ENCODE data around the gene GNRHR.
"Not testable (repeated sequence)": the region's sequence is repeated elsewhere in the genome, so short reads cannot be mapped to it uniquely, and the experiment has no call there.

The GNRHR gene

GRCh38 chr4:67727124-67727850 lies 26.9 kb downstream of the GNRHR start:
- DNase-seq (ENCODE audit: low spot score) (no peak), FAIRE-seq (peak; percentile 35)

DNA sequence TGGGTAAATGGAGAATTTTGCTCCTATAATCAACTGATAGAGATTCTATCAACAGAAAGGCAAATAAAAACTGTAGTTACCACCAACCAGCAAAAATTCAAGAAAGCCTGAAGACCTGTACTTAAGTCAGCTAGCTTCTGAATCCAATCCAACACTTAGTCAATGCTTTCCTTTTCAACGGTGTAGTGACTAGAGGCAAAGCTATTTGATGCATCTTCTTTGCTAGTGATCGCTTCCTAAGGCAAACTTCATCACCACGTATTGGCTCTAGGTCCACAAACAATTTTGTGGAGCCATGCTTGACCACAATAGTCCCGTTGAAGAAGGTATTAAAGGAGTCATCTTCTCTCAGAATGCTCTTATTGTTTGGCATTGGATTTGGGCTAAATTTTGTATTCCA lies 28.2 kb downstream of the GNRHR start:
- DNase-seq (ENCODE audit: low spot score) (no peak), FAIRE-seq (no peak)

GRCh38 chr4:67725132-67725531 lies 29.1 kb downstream of the GNRHR start:
- DNase-seq (ENCODE audit: low spot score) (no peak), FAIRE-seq (no peak)

DNA sequence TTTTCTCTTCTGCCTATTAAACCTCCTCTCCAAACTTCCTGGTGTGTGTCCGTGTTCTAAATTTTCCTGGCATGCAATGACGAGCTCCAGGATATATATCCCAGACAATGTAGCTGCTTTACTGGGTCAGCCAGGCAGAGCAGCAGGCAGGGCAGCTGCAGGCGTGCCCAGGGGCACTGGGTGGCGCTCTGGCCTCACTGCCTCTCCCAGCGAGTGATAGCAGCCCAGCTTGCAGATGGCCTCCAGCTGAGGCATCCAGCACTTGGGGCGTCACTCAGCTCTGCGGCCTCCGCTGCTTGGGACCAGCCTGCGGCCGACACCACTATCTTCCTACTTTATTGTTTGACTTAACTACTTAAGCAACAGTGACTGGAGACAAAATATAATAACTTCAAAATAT lies 30.2 kb downstream of the GNRHR start:
- FAIRE-seq: no peak
- no peak for DNase-seq (ENCODE audit: low spot score)

- FAIRE-seq: no peak
- DNase-seq (ENCODE audit: low spot score): no peak
These were observed 30.8 kb downstream of the GNRHR start for GRCh38 chr4:67723341-67723740.

DNA sequence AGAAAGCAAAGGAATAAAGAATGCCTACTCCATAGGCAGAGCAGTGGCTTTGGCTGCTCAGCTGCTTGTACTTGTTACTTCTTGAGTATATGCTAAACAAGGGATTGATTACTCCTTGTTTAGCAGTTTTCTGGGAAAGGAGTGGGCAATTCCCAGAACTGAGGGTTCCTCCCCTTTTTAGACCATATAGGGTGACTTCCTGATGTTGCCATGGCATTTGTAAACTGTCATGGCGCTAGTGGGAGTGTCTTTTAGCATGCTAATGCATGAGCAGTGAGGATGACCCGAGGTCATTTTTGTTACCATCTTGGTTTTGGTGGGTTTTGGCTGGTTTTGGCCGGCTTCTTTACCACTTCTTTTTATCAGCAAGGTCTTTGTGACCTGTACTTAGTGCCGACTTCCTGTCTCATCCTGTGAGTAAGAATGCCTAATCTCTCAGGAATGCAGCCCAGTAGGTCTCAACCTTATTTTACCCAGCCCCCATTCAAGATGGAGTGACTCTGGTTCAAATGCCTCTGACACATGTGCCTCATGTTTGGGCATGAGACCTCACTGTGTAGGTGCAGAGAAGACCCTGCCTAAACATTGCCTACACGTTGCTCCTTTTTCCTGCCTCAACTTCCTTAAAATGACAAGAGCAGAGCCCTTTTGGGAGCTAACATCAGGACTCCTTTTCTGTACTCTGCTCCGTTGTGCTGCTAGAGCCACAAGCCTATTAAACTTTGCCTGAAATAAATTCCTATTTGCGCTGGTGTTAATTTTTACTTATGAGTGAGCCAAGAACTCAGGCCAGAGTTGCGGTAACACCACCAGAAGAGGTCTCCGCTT lies 32.2 kb downstream of the GNRHR start:
- peak; percentile 44 for DNase-seq (ENCODE audit: low spot score)
- peak; percentile 5 for FAIRE-seq

DNA sequence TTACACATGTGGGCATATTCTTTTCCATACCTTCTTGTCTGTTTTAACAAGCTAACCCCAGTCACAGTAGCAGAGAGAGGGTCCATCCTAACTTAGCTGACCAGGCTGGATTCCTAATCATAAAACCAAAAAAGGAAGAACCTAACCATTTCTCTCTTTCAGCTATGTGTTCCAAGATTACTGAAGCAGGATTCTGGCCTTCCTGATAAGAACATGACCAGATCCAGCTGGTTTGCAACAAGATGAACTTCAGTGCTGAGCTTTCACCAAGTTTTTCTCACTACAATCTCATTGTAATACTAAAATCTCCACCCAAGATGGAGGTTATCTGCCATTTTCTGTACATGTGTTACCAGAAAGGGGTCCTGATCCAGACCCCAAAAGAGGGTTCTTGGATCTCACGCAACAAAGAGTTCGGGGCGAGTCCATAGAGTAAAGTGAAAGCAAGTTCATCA lies 32.8 kb downstream of the GNRHR start:
- no peak for FAIRE-seq

DNA sequence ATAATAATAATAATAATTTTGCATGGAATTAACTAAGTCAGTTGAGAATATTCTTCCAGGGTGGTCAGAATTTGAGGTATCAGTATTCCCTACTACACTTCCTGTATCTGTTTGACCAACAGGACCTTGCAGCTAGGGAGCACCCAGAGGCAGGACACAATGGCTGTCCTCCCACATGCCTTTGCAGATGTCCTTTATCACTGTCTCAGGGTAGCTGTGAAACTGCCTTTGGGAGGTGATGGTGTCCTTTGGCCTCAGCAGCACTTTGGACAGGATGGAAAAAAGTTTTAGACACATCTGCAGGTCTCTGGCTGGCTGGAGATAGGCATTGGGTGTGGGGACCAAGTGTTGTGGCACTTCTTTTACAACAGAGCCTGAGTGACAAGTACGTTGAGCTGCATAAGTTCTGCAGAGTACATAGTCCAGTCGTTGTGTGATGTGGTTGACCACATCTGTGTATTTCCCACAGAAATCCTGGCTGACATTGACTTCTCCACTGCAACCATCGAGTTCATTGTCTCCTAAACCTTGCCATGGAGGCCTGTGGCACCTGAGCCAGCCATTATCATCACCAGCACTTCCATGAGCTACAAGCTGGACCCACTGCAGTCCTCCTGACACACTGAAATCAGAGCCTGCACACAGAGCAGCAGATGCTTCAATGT lies 34.1 kb downstream of the GNRHR start:
- DNase-seq (ENCODE audit: low spot score): no peak
- FAIRE-seq: peak; percentile 50

More for the DNA sequence above, 32.8 kb downstream of the GNRHR start:
- no peak for DNase-seq (ENCODE audit: low spot score)

GRCh38 chr4:67718848-67719247 lies 35.3 kb downstream of the GNRHR start:
- no peak for DNase-seq (ENCODE audit: low spot score)
- FAIRE-seq: no peak

DNA sequence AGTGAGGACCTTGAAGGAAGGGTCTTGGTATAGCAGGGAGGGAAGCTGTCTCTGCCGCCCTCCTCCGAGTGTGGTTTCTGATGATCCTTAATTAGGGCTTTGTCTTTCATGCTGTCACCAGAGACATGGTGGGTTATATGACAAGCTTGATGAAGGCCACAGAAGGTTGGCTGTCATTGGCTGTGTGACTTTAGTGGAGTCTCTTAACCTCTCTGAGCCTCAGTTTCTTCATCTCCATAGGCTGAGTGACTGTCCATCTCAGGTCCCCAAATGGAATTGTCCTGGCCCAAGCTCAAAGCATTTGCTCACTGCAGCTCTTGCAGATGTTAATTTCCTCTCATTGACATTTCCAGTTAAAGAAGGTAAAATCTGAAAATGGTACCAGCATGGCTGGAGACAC lies 36.6 kb downstream of the GNRHR start:
- FAIRE-seq (no peak), DNase-seq (ENCODE audit: low spot score) (no peak)

DNA sequence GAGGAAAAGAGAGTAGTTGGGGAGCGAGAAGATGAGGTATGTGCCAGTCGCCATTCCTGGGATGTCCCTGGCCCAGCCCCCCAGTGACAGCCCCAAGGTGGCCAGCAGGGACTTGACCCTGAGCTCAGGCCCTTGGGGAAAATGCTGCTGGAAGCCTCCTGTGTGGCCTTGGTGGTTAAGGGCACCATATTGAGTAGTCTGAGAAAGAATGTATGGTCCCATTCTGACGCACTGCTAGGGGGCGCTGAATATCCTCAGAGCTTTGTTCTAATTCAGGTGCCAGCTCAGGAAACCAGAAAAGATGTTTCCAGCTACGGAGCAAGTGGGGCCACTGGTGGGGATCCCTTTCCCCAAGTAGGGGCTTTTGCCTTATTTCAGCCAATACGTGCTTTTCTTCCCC lies 39.2 kb downstream of the GNRHR start:
- FAIRE-seq: no peak

GRCh38 chr4:67714248-67714583 lies 40.0 kb downstream of the GNRHR start:
- FAIRE-seq (no peak), DNase-seq (ENCODE audit: low spot score) (no peak)

More for the DNA sequence above, 39.2 kb downstream of the GNRHR start:
- no peak for DNase-seq (ENCODE audit: low spot score)

DNA sequence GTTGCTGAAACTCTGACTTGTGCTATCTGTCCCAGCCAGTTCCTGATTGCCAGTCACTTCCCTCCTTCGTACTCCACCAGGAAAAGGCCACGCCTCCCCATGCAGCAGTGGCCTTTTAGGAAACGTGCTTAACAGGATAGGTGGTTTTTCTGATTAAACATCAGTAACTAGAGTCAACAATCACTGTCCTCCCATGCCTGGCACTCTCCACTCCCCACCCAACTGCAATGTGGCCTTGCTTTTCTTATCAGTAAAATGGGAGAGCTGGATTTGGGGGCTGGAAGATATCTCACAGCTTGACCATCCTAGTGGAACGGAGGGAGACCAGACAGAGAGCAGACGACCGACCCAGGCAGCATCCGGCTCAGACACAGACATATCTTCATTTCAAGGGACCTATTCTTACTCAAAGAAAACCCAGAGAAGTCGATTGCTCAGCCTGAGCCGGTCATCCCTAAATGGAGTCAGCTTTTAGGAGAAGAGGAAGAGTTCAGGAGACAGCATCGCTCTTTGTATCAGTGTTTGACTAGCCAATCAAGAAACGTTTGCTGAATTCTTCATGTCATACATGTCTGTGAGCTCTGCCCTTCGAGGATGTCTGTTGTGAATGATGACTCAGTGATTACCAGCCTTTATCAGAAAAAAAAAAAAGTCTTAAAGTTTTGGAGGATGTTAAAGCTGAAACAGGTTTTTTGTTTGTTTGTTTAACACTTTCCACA lies 40.5 kb downstream of the GNRHR start:
- FAIRE-seq (peak; percentile 40), DNase-seq (ENCODE audit: low spot score) (peak; percentile 41)

DNA sequence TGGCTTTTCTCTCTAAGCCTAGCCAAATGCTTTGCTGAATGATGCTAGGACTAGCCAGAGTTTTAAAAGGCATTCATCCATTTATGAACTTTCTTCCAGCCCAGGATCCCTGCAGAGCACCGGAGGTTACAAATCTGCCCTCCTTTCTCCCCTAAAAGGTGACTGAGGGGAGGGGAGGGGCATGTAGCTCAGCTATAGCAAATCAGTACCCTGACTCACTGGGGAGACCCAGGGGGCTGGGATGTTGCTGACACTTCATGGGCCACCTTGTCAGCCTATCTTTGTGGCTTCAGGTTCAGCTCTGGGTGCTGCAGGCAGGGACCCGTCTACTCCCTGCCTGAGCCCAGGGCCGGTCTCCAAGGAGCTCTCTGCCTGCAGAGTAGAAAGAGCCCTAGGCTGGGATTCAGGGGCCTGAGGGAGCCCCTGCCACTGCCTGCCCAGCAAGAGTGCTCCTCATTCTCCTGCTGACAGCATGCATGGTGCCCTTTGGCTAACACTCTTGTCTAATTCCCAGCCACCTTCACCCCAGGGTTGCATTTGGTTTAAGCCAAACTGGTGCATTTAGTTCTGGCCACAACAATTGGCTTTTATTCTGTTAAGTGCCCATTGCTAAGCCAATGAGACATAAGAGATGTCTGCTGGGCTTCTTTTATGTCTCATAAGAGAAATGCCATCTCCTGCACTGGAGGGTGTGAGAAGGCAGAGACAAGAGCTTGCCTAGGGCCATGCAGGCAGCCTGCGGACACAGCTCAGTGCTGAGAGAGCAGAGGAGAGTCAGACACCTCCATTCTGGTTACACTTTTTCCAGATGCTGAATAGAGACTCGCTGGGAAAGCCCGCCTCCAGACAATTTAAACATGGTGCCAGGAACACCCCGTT lies 41.3 kb downstream of the GNRHR start:
- DNase-seq (ENCODE audit: low spot score): no peak
- no peak for FAIRE-seq

DNA sequence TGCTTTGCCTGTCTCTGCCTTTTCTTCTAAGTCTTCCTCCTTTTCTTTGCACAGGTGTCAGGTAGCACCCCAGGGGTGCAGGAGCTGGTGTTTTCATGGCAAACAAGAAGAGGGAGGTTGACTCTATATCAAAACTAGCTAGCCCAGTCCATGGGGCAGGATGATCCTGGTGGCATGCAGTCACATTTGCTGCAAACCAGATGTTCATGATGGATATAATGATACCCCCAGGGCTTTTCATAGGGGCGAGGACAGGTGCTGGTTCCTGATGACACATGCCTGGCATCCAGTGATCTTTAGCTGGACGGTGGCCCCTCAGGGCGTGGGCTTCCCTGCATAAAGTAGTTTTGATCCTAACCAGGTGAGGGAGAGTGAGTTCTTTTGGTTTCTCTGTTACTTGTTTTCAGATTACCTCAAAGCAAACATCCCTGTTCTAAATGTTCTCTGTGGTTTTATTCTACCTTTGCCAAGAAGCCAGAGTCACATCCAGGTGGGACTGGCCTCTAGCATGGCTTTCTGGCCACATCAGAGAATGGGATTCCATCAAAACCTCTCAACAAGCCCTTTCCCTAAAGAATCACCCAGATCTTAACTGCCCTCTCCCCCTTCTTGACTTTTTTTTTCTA lies 42.1 kb downstream of the GNRHR start:
- FAIRE-seq: no peak

GRCh38 chr4:67706682-67707081 lies 47.5 kb downstream of the GNRHR start:
- not testable (repeated sequence) for FAIRE-seq; DNase-seq (ENCODE audit: low spot score)

More for the DNA sequence above, 42.1 kb downstream of the GNRHR start:
- no peak for DNase-seq (ENCODE audit: low spot score)

DNA sequence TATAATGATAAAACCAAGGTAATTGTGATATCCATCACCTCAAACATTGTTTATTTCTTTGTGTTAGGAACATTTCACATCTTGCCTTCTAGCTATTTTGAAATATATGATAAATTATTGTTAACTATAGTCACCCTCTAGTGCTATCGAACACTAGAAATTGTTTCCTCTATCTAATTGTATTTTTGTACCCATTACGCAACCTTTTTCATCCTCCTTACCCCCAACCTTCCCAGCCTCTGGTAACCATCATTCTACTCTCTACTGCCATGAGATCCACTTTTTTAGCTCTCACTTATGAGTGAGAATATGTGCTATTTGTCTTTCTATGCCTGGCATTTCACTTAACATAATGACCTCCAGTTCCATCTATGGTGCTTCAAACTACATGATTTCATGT lies 49.3 kb downstream of the GNRHR start:
- no peak for DNase-seq (ENCODE audit: low spot score)
- FAIRE-seq: no peak

DNA sequence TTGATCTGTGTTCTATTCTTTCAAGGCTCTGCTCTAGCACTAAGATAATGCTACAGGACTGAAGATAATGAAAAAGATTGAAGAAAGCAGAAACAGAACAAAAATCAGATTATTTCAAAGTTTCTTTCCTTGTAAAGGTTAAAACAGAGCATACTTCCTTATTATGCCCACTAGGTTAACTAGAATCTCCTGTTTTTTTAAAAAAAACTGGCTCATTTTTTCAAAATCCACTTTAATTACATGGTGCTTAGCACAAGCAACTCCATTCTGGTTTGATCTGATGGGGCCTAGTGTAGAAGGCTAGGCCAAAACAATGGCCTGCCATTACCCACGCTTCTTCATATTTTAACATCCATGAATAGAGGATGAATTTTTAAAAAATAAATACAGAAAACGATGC lies 52.0 kb downstream of the GNRHR start:
- FAIRE-seq (no peak), DNase-seq (ENCODE audit: low spot score) (no peak)

DNA sequence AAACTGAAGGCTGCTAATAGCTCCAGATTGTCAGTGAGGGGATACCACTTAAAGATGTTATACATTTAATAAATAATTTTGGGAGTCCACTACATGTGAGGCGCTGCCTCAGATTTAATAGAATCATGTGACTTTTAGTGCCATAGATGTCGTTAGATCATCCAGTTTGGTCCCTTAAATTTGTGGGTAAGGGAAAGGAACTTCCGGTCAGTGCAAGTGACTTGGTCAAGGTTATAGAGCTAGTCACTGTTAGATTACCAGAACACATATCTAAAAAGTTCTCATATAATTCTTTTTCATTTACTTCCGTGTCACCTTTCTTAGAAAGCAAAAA lies 52.7 kb downstream of the GNRHR start:
- DNase-seq (ENCODE audit: low spot score) (no peak), FAIRE-seq (no peak)
